Cardiac fibroblast (primary cell): ENCODE measurements around the gene ZNF536.

Experiments used
- DNase-seq, 2 donors: peaks; one replicate each; pipeline versions ENCODE4 v3.0.0 to v3.0.0-alpha.2; 2010; ENCODE audit warnings: low read depth in 2 of 2
- H3K4me3 ChIP-seq, 2 donors: replicated peaks in 1 of 2; 1 replicate in 1 of 2; 2 replicates in 1 of 2; pipeline ENCODE4 v1.5.1; 2011; ENCODE audit warnings: low read depth in 2 of 2, low read length in 2 of 2, mild to moderate bottlenecking in 2 of 2, moderate library complexity in 1 of 2
- CTCF ChIP-seq: IDR thresholded peaks from one replicate; pipeline ENCODE4 v1.5.1; 2011; ENCODE audit warnings: low read depth, mild to moderate bottlenecking, low read length, inconsistent platforms

Gene ZNF536

GRCh38 chr19:30606114-30607050 is 234.2 kb downstream of the ZNF536 start:
- no peak for TF ChIP-seq CTCF
- DNase-seq, result no peak
- no peak overlapping the region for H3K4me3 ChIP-seq
